A549 (cell line): ENCODE data around the gene SPINK13. TPM values are rescaled to one million over a fixed set of nuclear protein-coding genes. Genes with fewer than 3 reads are reported as not detected.
A peak's percentile ranks its signal among the peaks of the same experiment; 100 is the strongest.
"Not testable (repeated sequence)": the region's sequence is repeated elsewhere in the genome, so short reads cannot be mapped to it uniquely, and the experiment has no call there.

Experiments
- ATAC-seq, 2 experiments: fragments of 200-7000 bp in 1 of 2; fragments of >200 bp in 1 of 2; cut with Nextera tagmentation in 1 of 2; cut with Tn5 transposase in 1 of 2; 3 replicates each; pipeline versions ENCODE4 v1.8.0 to v1.9.1; 2018 to 2020; ENCODE audit warnings: mild to moderate bottlenecking in 1 of 2, moderate library complexity in 1 of 2
- CTCF ChIA-PET: fragments of 300-600 bp; sonication (Branson Sonifier 250); formaldehyde crosslinking; extraction: SDS; loops from one replicate; lab custom pipeline; 2021; ENCODE audit warnings: antibody characterized with exemption, inconsistent platforms; lab: Yijun Ruan, JAX
- POLR2A ChIA-PET: fragments of 350-600 bp; formaldehyde crosslinking; extraction: SDS; loops from one replicate; lab custom pipeline; 2021; ENCODE audit warnings: antibody characterized with exemption, inconsistent platforms; lab: Yijun Ruan, JAX
- DNase-seq, 2 experiments: peaks; one replicate each; pipeline versions ENCODE4 v3.0.0 to v3.0.0-alpha.2; 2011 to 2016; ENCODE audit warnings: low read depth in 1 of 2, low spot score in 1 of 2
- FAIRE-seq: peaks from 2 replicates; lab custom pipeline; 2011; peaks lifted over from hg19 to GRCh38; lab: Jason Lieb, UNC
- H3K27ac ChIP-seq, 2 experiments: fragments of >200 bp; sonication (Bioruptor Twin); formaldehyde crosslinking; 3 replicates each; pipeline ENCODE4 v1.5.1; 2016 to 2017
- H3K4me1 ChIP-seq: fragments of >200 bp; sonication (Bioruptor Twin); formaldehyde crosslinking; 3 replicates; pipeline ENCODE4 v1.6.1; 2016
- H3K4me2 ChIP-seq: fragments of >200 bp; sonication (Bioruptor Twin); formaldehyde crosslinking; 3 replicates; pipeline ENCODE4 v1.6.1; 2016
- H3K4me3 ChIP-seq: fragments of >200 bp; sonication (Bioruptor Twin); formaldehyde crosslinking; 3 replicates; pipeline ENCODE4 v1.5.1; 2016
- H3K9me3 ChIP-seq: fragments of >200 bp; sonication (Bioruptor Twin); formaldehyde crosslinking; 3 replicates; pipeline ENCODE4 v1.6.1; 2016
- CBX8 ChIP-seq: fragments of 200-600 bp; sonication (generic); IDR thresholded peaks from 2 replicates; pipeline ENCODE4 v1.6.1; 2016
- CEBPB ChIP-seq, 2 experiments: fragments of >200 bp in 1 of 2; sonication (Bioruptor Twin) in 1 of 2; formaldehyde crosslinking in 1 of 2; IDR thresholded peaks; 2 replicates each; pipeline ENCODE4 v1.6.1; 2012 to 2016
- CHD2 ChIP-seq: fragments of 150-350 bp; IDR thresholded peaks from 2 replicates; pipeline ENCODE4 v1.6.1; 2014; ENCODE audit warnings: low read length; ENCODE audit not compliant: partially characterized antibody
- CTCF ChIP-seq: fragments of >200 bp; sonication (Bioruptor Twin); formaldehyde crosslinking; IDR thresholded peaks from 3 replicates; pipeline ENCODE4 v1.5.1; 2016
- FOSL2 ChIP-seq, 2 experiments: fragments of 450-650 bp in 1 of 2; fragments of >200 bp in 1 of 2; sonication (Bioruptor Twin) in 1 of 2; formaldehyde crosslinking; IDR thresholded peaks; 2 replicates each; pipeline versions ENCODE4 v1.5.0 to v1.6.1; 2016 to 2020; ENCODE audit warnings: mild to moderate bottlenecking in 1 of 2, moderate library complexity in 1 of 2
- HEYL ChIP-seq: fragments of 250-450 bp; sonication (Bioruptor Pico); IDR thresholded peaks from 2 replicates; pipeline ENCODE4 v1.8.0; 2021; ENCODE audit warnings: mild to moderate bottlenecking, moderate library complexity
- JUNB ChIP-seq: fragments of >200 bp; sonication (Bioruptor Twin); formaldehyde crosslinking; IDR thresholded peaks from 2 replicates; pipeline ENCODE4 v1.6.1; 2016
- MAZ ChIP-seq: fragments of 150-350 bp; IDR thresholded peaks from 2 replicates; pipeline ENCODE4 v1.6.1; 2014; ENCODE audit warnings: antibody characterized with exemption, low read depth, low read length, borderline replicate concordance
- NR3C1 ChIP-seq: fragments of >200 bp; sonication (Bioruptor Twin); formaldehyde crosslinking; IDR thresholded peaks from 3 replicates; pipeline ENCODE4 v1.6.1; 2017
- REST ChIP-seq: fragments of 200-600 bp; sonication (generic); IDR thresholded peaks from 2 replicates; pipeline ENCODE4 v1.6.1; 2016; ENCODE audit warnings: antibody characterized with exemption, mild to moderate bottlenecking, moderate library complexity
- RFX5 ChIP-seq: fragments of 450-650 bp; IDR thresholded peaks from 2 replicates; pipeline ENCODE4 v1.7.1; 2014; ENCODE audit warnings: antibody characterized with exemption, mild to moderate bottlenecking, moderate library complexity
- RNF2 ChIP-seq: fragments of 200-600 bp; sonication (generic); IDR thresholded peaks from 2 replicates; pipeline ENCODE4 v1.6.1; 2016; ENCODE audit warnings: low read depth, mild to moderate bottlenecking, antibody characterized with exemption, moderate library complexity, borderline replicate concordance
- TP53 ChIP-seq: fragments of 250-450 bp; sonication (Bioruptor Pico); IDR thresholded peaks from 2 replicates; pipeline ENCODE4 v1.5.0; 2021; ENCODE audit warnings: mild to moderate bottlenecking, moderate library complexity
- WGBS: methylation state at CpG from one replicate; pipeline ENCODE4 v1.1.6; 2017; ENCODE audit errors: missing lambda C conversion rate; 5-methylcytosine and 5-hydroxymethylcytosine counted together
- polyA plus RNA-seq, 4 experiments: library from polyadenylated mRNA; depleted of rRNA in 3 of 4; stranded (reverse); fragments of >200 nt; fragmentation: RNase III in 1 of 4; extraction: RNeasy Plus Mini Kit Qiagen cat#74134 plus additional on column Dnase treatment in 1 of 4; gene quantifications; 2 replicates in 3 of 4; 3 replicates in 1 of 4; pipeline ENCODE4 v1.2.3, GENCODE V29; 2011 to 2017

Gene SPINK13
- polyA plus RNA-seq, 2 of the 4 experiments (the other 2 are of a cell fraction) = 0.13 TPM; not detected in 1

- no peak overlapping the region for H3K4me3 ChIP-seq
- POLR2A ChIA-PET = no interaction called here
- TF ChIP-seq JUNB (no peak), CEBPB (IDR thresholded peaks at IDR 0.05) (0 out of 4 replicates have a peak, but pooled peaks of 1 of the 2 experiments have one; percentile 8)
- TF ChIP-seq, all 56 proteins: peak for 1
- WGBS = 0% methylated on average over 2 of the region's 2 CpGs
- Histone ChIP-seq H3K27ac (no peak overlapping the region), H3K4me1 (no peaks in the 10 kb centered on the region), H3K4me2 (no peak overlapping the region), H3K9me3 (no peaks in the 10 kb centered on the region)
- ATAC-seq = 0 out of 6 replicates have a peak, but pooled peaks of 1 of the 2 experiments have one; percentile 13
- CTCF ChIA-PET = interaction anchor here (1.1 kb wide), 1 partner anchor 417 kb away, joined by 3 read pairs; no protein-coding TSS in a partner anchor
- FAIRE-seq = no peak
- DNase-seq = no peak
Measured at GRCh38 chr5:148314187-148314586, 45.6 kb downstream of the SPINK13 start.

GRCh38 chr5:148314731-148315130 is 46.1 kb downstream of the SPINK13 start:
- POLR2A ChIA-PET = no interaction called here

GRCh38 chr5:148320011-148320963 is 51.7 kb downstream of the SPINK13 start:
- DNase-seq, ATAC-seq, FAIRE-seq, H3K4me1 ChIP-seq, H3K27ac ChIP-seq, POLR2A ChIA-PET, H3K9me3 ChIP-seq, CTCF ChIA-PET: not testable (repeated sequence)
- H3K4me2 ChIP-seq = peak overlapping the region; percentile 44; the same call in 2 of the 3 replicates
- WGBS = 12% methylated on average over 26 of the region's 42 CpGs
- peak overlapping the region; percentile 30; the same call in 1 of the 3 replicates for H3K4me3 ChIP-seq

More at GRCh38 chr5:148314731-148315130, 46.1 kb downstream of the SPINK13 start:
- FAIRE-seq (no peak), ATAC-seq (no peak)
- 22% methylated on average over 4 of the region's 4 CpGs for WGBS
- H3K27ac ChIP-seq = no peak overlapping the region
- no peak overlapping the region for H3K4me3 ChIP-seq
- no peaks in the 10 kb centered on the region for H3K9me3 ChIP-seq
- H3K4me1 ChIP-seq = no peaks in the 10 kb centered on the region
- TF ChIP-seq CHD2 = no peak
- no peak for TF ChIP-seq CTCF
- TF ChIP-seq RNF2 = no peak
- no peak for TF ChIP-seq MAZ
- TF ChIP-seq REST = no peak
- TF ChIP-seq TP53 (CRISPR knock-in tag) = no peak
- no peak for TF ChIP-seq HEYL (CRISPR knock-in tag)
- no peak for TF ChIP-seq FOSL2 (IDR thresholded peaks at IDR 0.05)
- no peak for TF ChIP-seq FOSL2 (CRISPR knock-in tag; IDR thresholded peaks at IDR 0.05)
- no peak for TF ChIP-seq NR3C1
- no peak for TF ChIP-seq CBX8
- no peak for TF ChIP-seq RFX5
- TF ChIP-seq, all 56 proteins: peak for 0
- no peak overlapping the region for H3K4me2 ChIP-seq
- no peak for DNase-seq
- CTCF ChIA-PET = interaction anchor here (0.9 to 1.1 kb wide), 2 partner anchors 24 to 416 kb away, joined by 3 read pairs; no protein-coding TSS in a partner anchor
